IMR-90 (cell line): ENCODE results near the gene ENKUR. TPM values are rescaled to one million over a fixed set of nuclear protein-coding genes. Genes with fewer than 3 reads are reported as not detected.

Source experiments
- ATAC-seq: fragments of 200-7000 bp; cut with Tn5 transposase; 2 replicates; pipeline ENCODE4 v1.9.1; 2020; ENCODE audit warnings: low read depth, mild to moderate bottlenecking, moderate library complexity
- BruUV-seq: library from RNA; stranded (reverse); fragments of 400-500 nt; replicated peaks from 2 replicates; lab custom pipeline; 2021; lab: Mats Ljungman, UMichigan
- CTCF ChIA-PET: fragments of 300-600 bp; formaldehyde crosslinking; extraction: SDS; loops from one replicate; lab custom pipeline; 2021; ENCODE audit warnings: antibody characterized with exemption; lab: Yijun Ruan, JAX
- POLR2A ChIA-PET: fragments of 300-600 bp; sonication (Branson Sonifier 250); formaldehyde crosslinking; loops from one replicate; lab custom pipeline; 2022; ENCODE audit warnings: antibody characterized with exemption; ENCODE audit not compliant: unreplicated experiment; lab: Charles Lee
- DNase-seq: peaks from one replicate; pipeline ENCODE4 v3.0.0; 2013
- H2AFZ ChIP-seq: replicated peaks from 2 replicates; pipeline ENCODE3; 2013; ENCODE audit warnings: low read length, mild to moderate bottlenecking; ENCODE audit not compliant: poor library complexity
- H2AK5ac ChIP-seq: 2 replicates; pipeline ENCODE4 v1.6.1; 2013; ENCODE audit warnings: low read depth, low read length, inconsistent platforms
- H2AK9ac ChIP-seq: replicated peaks from 2 replicates; pipeline ENCODE3; 2013; ENCODE audit warnings: mild to moderate bottlenecking, low read depth, low read length, moderate library complexity; ENCODE audit not compliant: poor library complexity
- H2BK120ac ChIP-seq: 2 replicates; pipeline ENCODE4 v1.6.1; 2013; ENCODE audit warnings: low read depth, low read length, inconsistent platforms
- H2BK15ac ChIP-seq: 3 replicates; pipeline ENCODE4 v1.6.1; 2013; ENCODE audit warnings: low read depth, low read length, inconsistent platforms
- H2BK20ac ChIP-seq: 2 replicates; pipeline ENCODE4 v1.6.1; 2013; ENCODE audit warnings: low read depth, mild to moderate bottlenecking, inconsistent platforms, low read length, moderate library complexity
- H2BK5ac ChIP-seq: 2 replicates; pipeline ENCODE4 v1.6.1; 2013; ENCODE audit warnings: mild to moderate bottlenecking, low read depth, low read length, inconsistent platforms; ENCODE audit not compliant: poor library complexity, severe bottlenecking
- H3K14ac ChIP-seq: replicated peaks from 2 replicates; pipeline ENCODE4 v1.6.1; 2013; ENCODE audit warnings: low read depth, low read length, inconsistent platforms
- H3K18ac ChIP-seq: 2 replicates; pipeline ENCODE4 v1.6.1; 2013; ENCODE audit warnings: low read depth, low read length, control low read depth
- H3K23ac ChIP-seq: 2 replicates; pipeline ENCODE4 v1.6.1; 2013; ENCODE audit warnings: low read depth, low read length, inconsistent platforms
- H3K27ac ChIP-seq: 2 replicates; pipeline ENCODE4 v1.5.1; 2013; ENCODE audit warnings: mild to moderate bottlenecking, control low read depth, low read length; ENCODE audit not compliant: insufficient read depth
- H3K27me3 ChIP-seq: 2 replicates; pipeline ENCODE4 v1.6.1; 2013; ENCODE audit warnings: low read length; ENCODE audit not compliant: control insufficient read depth, insufficient read depth
- H3K36me3 ChIP-seq: 2 replicates; pipeline ENCODE4 v1.6.1; 2013; ENCODE audit warnings: low read length, mixed read lengths; ENCODE audit not compliant: control insufficient read depth, insufficient read depth
- H3K4ac ChIP-seq: 2 replicates; pipeline ENCODE4 v1.6.1; 2013; ENCODE audit warnings: low read depth, low read length, inconsistent platforms
- H3K4me1 ChIP-seq: 2 replicates; pipeline ENCODE4 v1.6.1; 2013; ENCODE audit warnings: low read length, mixed read lengths; ENCODE audit not compliant: control insufficient read depth, insufficient read depth
- H3K4me2 ChIP-seq: 2 replicates; pipeline ENCODE4 v1.6.1; 2013; ENCODE audit warnings: low read depth, mild to moderate bottlenecking, control low read depth, low read length, moderate library complexity
- H3K4me3 ChIP-seq: 2 replicates; pipeline ENCODE4 v1.5.1; 2013; ENCODE audit warnings: low read depth, mild to moderate bottlenecking, control low read depth, low read length, moderate library complexity; ENCODE audit not compliant: insufficient read depth
- H3K56ac ChIP-seq: 2 replicates; pipeline ENCODE4 v1.6.1; 2013; ENCODE audit warnings: low read length, inconsistent platforms; ENCODE audit not compliant: insufficient read depth; ENCODE audit errors: extremely low read depth
- H3K79me1 ChIP-seq, 2 experiments: 2 replicates each; pipeline ENCODE4 v1.6.1; 2013; ENCODE audit warnings: low read length in 2 of 2, inconsistent platforms in 1 of 2, low read depth in 1 of 2
- H3K9ac ChIP-seq: 2 replicates; pipeline ENCODE4 v1.6.1; 2013; ENCODE audit warnings: low read depth, low read length, control low read depth
- H3K9me1 ChIP-seq: 2 replicates; pipeline ENCODE4 v1.6.1; 2013; ENCODE audit warnings: low read length, inconsistent platforms; ENCODE audit not compliant: insufficient read depth
- H3K9me3 ChIP-seq: 2 replicates; pipeline ENCODE4 v1.6.1; 2013; ENCODE audit warnings: low read length; ENCODE audit not compliant: control insufficient read depth, insufficient read depth
- H4K20me1 ChIP-seq: 2 replicates; pipeline ENCODE4 v1.6.1; 2013; ENCODE audit warnings: low read length, inconsistent platforms; ENCODE audit not compliant: insufficient read depth
- H4K5ac ChIP-seq: 2 replicates; pipeline ENCODE4 v1.6.1; 2013; ENCODE audit warnings: mild to moderate bottlenecking, low read depth, low read length, control low read depth
- H4K8ac ChIP-seq, 2 experiments: 2 replicates each; pipeline ENCODE4 v1.6.1; 2013; ENCODE audit warnings: low read depth in 2 of 2, low read length in 2 of 2, control low read depth in 1 of 2, inconsistent platforms in 1 of 2
- H4K91ac ChIP-seq: 2 replicates; pipeline ENCODE4 v1.6.1; 2013; ENCODE audit warnings: low read depth, low read length, inconsistent platforms; ENCODE audit not compliant: insufficient read depth
- BHLHE40 ChIP-seq: fragments of 150-350 bp; IDR thresholded peaks from 2 replicates; pipeline ENCODE4 v1.6.1; 2016; ENCODE audit warnings: mild to moderate bottlenecking, low read depth, low read length
- CHD1 ChIP-seq: IDR thresholded peaks from 2 replicates; pipeline ENCODE4 v1.6.1; 2012; ENCODE audit warnings: low read depth, low read length, improper control_type of control experiment
- MAFK ChIP-seq: IDR thresholded peaks from 2 replicates; pipeline ENCODE4 v1.6.1; 2012; ENCODE audit warnings: low read depth, low read length, improper control_type of control experiment
- MAZ ChIP-seq: IDR thresholded peaks from 2 replicates; pipeline ENCODE4 v1.6.1; 2012; ENCODE audit warnings: low read depth, mild to moderate bottlenecking, low read length, improper control_type of control experiment, moderate library complexity, borderline replicate concordance
- RFX5 ChIP-seq: IDR thresholded peaks from 2 replicates; pipeline ENCODE4 v1.8.0; 2012; ENCODE audit warnings: low read depth, mild to moderate bottlenecking, low read length, moderate library complexity
- WGBS, 2 experiments: methylation state at CpG; one replicate each; pipeline versions ENCODE4 v1.1.5 to v1.1.7; 2013; ENCODE audit warnings: missing lambda C conversion rate in 2 of 2; ENCODE audit not compliant: insufficient read length in 1 of 2; ENCODE audit errors: extremely low coverage in 2 of 2; 5-methylcytosine and 5-hydroxymethylcytosine counted together
- dilution Hi-C: fragments of 300-500 bp; cut with HindIII; formaldehyde crosslinking; loops from one replicate; pipeline ENCODE4 v1.14.3; 2018; ENCODE audit warnings: low sequenced_read_pairs; ENCODE audit not compliant: unreplicated experiment
- in situ Hi-C: fragments of 300-500 bp; cut with MboI; formaldehyde crosslinking; loops from 3 replicates; pipeline ENCODE4 v1.14.3; 2019; ENCODE audit warnings: low sequenced_read_pairs, inconsistent platforms, mixed read lengths
- intact Hi-C: fragments of 100-400 bp; cut with micrococcal nuclease; formaldehyde crosslinking; loops from 2 replicates; pipeline ENCODE4 v1.10.0; 2022
- polyA plus RNA-seq, 3 experiments: library from polyadenylated mRNA; depleted of rRNA; stranded (reverse); fragments of >200 nt; gene quantifications; 2 replicates each; pipeline ENCODE4 v1.2.3, GENCODE V29; 2012; ENCODE audit warnings: low replicate concordance in 1 of 3
- total RNA-seq: library from RNA; depleted of rRNA; stranded (reverse); fragments of >200 nt; gene quantifications from 2 replicates; pipeline ENCODE4 v1.2.3, GENCODE V29; 2012

Gene ENKUR
- total and polyA plus RNA-seq, 2 of the 4 experiments (the other 2 are of a cell fraction) = not detected

DNA sequence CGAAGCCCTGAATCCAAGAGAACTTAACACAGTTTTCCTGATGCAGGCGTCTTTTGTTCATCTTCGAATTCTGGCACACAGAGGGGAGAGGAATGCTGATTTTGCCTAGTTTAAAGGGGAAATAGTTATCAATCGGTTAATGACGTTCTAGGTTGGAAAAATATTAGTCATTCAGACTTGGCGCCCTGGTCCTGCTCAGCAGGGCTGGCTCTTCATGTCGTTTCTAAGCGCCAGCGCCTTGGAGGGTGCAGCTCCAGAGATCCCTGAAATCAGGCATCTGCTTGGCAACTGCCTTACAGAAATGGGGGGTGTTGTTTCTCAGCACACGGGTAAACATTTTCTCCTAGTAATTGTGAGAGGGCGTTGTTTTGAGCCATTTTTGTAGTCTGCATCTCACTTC is 62.3 kb downstream of the ENKUR start:
- peak overlapping the region; percentile 84; the same call in 1 of the 2 replicates for H3K27ac ChIP-seq
- no peaks in the 10 kb centered on the region for H3K36me3 ChIP-seq
- peak overlapping the region; percentile 52; the same call in 1 of the 2 replicates for H2AK5ac ChIP-seq
- dilution Hi-C loops (no loop called here), in situ Hi-C loops (loop anchor here (25.0 kb wide), 1 partner anchor 241 kb away; the partner anchor contains the start of gene ARHGAP21), intact Hi-C loops (loop anchor here (1.0 to 5.0 kb wide), 3 partner anchors 61 to 229 kb away; no protein-coding TSS in a partner anchor)
- TF ChIP-seq BHLHE40 (no peak), RFX5 (no peak), MAFK (no peak), CHD1 (no peak), MAZ (no peak)
- peak overlapping the region; percentile 62; the same call in 1 of the 2 replicates for H3K23ac ChIP-seq
- H3K4ac ChIP-seq = peak overlapping the region; percentile 83; the same call in 1 of the 2 replicates
- H3K4me1 ChIP-seq = peaks cover 26% of the 10 kb centered on the region
- H2AFZ ChIP-seq = peak overlapping the region; percentile 46
- no peak overlapping the region for H2AK9ac ChIP-seq
- DNase-seq = no peak
- H3K9me1 ChIP-seq = peaks cover 14% of the 10 kb centered on the region
- H3K14ac ChIP-seq = peak overlapping the region; percentile 96
- peak overlapping the region; percentile 97 for H4K91ac ChIP-seq
- no peaks in the 10 kb centered on the region for H3K27me3 ChIP-seq
- no peaks in the 10 kb centered on the region for H4K20me1 ChIP-seq
- peak overlapping the region; percentile 6 for H2BK20ac ChIP-seq
- POLR2A ChIA-PET = no interaction called here
- 0 out of 3 replicates have a peak overlapping the region, but pooled peaks have one; percentile 53 for H2BK15ac ChIP-seq
- H3K4me3 ChIP-seq = no peak overlapping the region
- WGBS, 2 experiments = 70% methylated on average over 2 of the region's 11 CpGs; no CpG with 5 or more reads in 1 of the 2 experiments
- peak overlapping the region; percentile 44 for H3K18ac ChIP-seq
- BruUV-seq = no TSS peak
- no peak overlapping the region for H2BK5ac ChIP-seq
- H4K8ac ChIP-seq = peak overlapping the region; percentile 93 to 97; a peak in 2 of 4 replicates
- H3K9me3 ChIP-seq = no peaks in the 10 kb centered on the region
- H3K9ac ChIP-seq = 0 out of 2 replicates have a peak overlapping the region, but pooled peaks have one; percentile 66
- no peak for ATAC-seq
- peaks cover 6 to 26% of the 10 kb centered on the region in 2 experiments; a peak in 3 of 4 replicates for H3K79me1 ChIP-seq
- peak overlapping the region; percentile 62; the same call in 1 of the 2 replicates for H3K56ac ChIP-seq
- peak overlapping the region; percentile 95 for H2BK120ac ChIP-seq
- H3K4me2 ChIP-seq = no peak overlapping the region
- peak overlapping the region; percentile 72 for H4K5ac ChIP-seq
- CTCF ChIA-PET = no interaction called here
